Nephron (organoid): ENCODE measurements around the gene ALOXE3.

Experiments
- H3K27ac Mint-ChIP-seq, 3 experiments: 2 replicates each; pipeline ENCODE4 v1.8.0; 2020; ENCODE audit warnings: mixed read lengths in 3 of 3, mild to moderate bottlenecking in 2 of 3, moderate library complexity in 1 of 3
- H3K27me3 Mint-ChIP-seq: 2 replicates; pipeline ENCODE4 v1.8.0; 2021; ENCODE audit warnings: low read depth, mild to moderate bottlenecking, moderate library complexity, mixed read lengths
- H3K36me3 Mint-ChIP-seq: 2 replicates; pipeline ENCODE4 v1.8.0; 2020; ENCODE audit warnings: low read depth, mixed read lengths
- H3K4me1 Mint-ChIP-seq: 2 replicates; pipeline ENCODE4 v1.8.0; 2020; ENCODE audit warnings: mixed read lengths
- H3K4me3 Mint-ChIP-seq, 3 experiments: 2 replicates each; pipeline ENCODE4 v1.8.0; 2020; ENCODE audit warnings: mild to moderate bottlenecking in 3 of 3, mixed read lengths in 3 of 3, moderate library complexity in 2 of 3
- H3K9me3 Mint-ChIP-seq: 2 replicates; pipeline ENCODE4 v1.8.0; 2020; ENCODE audit warnings: mixed read lengths
- TF ChIP-seq, protein P1 (sequence below), 3 experiments: fragments of 200-600 bp; sonication (generic); IDR thresholded peaks; one replicate each; pipeline ENCODE4 v1.5.0; 2021; ENCODE audit warnings: antibody characterized with exemption in 3 of 3; ENCODE audit not compliant: unreplicated experiment in 3 of 3

The ALOXE3 gene

DNA sequence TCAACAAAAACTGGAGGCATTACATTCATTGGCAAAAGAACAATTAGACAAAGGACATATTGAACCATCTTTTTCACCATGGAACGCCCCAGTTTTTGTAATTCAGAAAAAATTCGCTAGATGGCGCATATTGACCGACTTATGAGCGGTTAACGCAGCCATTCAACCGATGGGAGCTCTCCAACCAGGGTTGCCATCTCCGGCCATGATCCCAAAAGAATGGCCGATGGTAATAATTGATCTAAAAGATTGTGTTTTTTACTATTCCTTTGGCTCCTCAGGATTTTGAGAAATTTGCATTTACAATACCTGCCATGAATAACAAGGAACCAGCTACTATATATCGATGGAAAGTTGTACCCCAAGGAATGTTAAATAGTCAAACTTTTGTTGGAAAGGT, 58.0 kb downstream of the ALOXE3 start:
- H3K4me3 Mint-ChIP-seq, result no peak overlapping the region
- peaks cover 83% of the 10 kb centered on the region for H3K27me3 Mint-ChIP-seq
- H3K36me3 Mint-ChIP-seq, result no peaks in the 10 kb centered on the region
- peaks cover 16% of the 10 kb centered on the region for H3K4me1 Mint-ChIP-seq
- TF ChIP-seq, protein P1, sequence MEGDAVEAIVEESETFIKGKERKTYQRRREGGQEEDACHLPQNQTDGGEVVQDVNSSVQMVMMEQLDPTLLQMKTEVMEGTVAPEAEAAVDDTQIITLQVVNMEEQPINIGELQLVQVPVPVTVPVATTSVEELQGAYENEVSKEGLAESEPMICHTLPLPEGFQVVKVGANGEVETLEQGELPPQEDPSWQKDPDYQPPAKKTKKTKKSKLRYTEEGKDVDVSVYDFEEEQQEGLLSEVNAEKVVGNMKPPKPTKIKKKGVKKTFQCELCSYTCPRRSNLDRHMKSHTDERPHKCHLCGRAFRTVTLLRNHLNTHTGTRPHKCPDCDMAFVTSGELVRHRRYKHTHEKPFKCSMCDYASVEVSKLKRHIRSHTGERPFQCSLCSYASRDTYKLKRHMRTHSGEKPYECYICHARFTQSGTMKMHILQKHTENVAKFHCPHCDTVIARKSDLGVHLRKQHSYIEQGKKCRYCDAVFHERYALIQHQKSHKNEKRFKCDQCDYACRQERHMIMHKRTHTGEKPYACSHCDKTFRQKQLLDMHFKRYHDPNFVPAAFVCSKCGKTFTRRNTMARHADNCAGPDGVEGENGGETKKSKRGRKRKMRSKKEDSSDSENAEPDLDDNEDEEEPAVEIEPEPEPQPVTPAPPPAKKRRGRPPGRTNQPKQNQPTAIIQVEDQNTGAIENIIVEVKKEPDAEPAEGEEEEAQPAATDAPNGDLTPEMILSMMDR (IDR thresholded peaks at IDR 0.05; ENCODE audit: unreplicated experiment in 3 of 3), result peak; percentile 75 to 83 (median 78)
- no peak overlapping the region for H3K27ac Mint-ChIP-seq
- no peaks in the 10 kb centered on the region for H3K9me3 Mint-ChIP-seq

DNA sequence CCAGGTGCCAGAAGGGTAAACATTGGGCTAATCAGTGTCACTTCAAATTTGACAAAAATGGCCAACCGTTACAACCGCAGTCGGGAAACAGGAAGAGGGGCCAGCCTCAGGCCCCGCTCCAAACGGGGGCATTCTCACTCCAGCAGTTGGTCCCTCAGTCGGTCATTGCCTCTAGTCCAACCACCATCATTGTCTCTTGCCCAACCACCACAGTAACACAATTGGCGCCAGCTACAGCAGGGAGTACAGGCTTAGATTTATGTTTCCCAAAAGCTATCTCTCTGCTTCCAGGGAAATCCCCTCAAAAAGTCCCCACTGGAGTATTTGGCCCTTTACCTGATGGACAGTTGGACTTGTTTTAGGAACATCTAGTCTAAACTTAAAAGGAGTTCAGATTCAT, 59.2 kb downstream of the ALOXE3 start:
- H3K27me3 Mint-ChIP-seq, result peaks cover 81% of the 10 kb centered on the region
- no peak overlapping the region for H3K4me3 Mint-ChIP-seq
- H3K36me3 Mint-ChIP-seq, result no peaks in the 10 kb centered on the region
- peaks cover 16% of the 10 kb centered on the region for H3K4me1 Mint-ChIP-seq
- no peaks in the 10 kb centered on the region for H3K9me3 Mint-ChIP-seq
- TF ChIP-seq, protein P1 (IDR thresholded peaks at IDR 0.05; ENCODE audit: unreplicated experiment in 3 of 3), result no peak
- H3K27ac Mint-ChIP-seq, result no peak overlapping the region

DNA sequence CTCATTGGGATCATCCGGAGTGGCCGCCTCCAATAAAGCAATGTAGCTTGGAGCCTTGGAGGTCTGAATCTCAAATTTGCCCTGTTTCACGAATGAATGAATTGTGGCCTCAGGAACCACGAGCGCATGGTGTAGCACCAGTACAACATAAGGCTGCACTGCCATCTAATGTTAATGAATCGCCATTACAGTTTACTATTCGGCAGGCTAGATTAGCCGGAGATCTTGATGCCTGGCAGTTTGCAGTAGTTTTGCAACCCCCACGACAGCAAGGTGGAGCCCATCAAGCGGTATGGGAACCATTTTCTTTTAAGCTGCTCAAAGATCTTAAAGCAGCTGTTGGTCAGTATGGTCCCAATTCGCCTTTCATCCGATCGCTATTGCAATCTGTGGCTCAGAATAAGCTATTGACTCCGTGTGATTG, 60.6 kb downstream of the ALOXE3 start:
- no peaks in the 10 kb centered on the region for H3K9me3 Mint-ChIP-seq
- peaks cover 72% of the 10 kb centered on the region for H3K27me3 Mint-ChIP-seq
- TF ChIP-seq, protein P1 (IDR thresholded peaks at IDR 0.05; ENCODE audit: unreplicated experiment in 3 of 3), result peak; percentile 65 to 81 (median 67)
- no peak overlapping the region for H3K27ac Mint-ChIP-seq
- H3K36me3 Mint-ChIP-seq, result no peaks in the 10 kb centered on the region
- H3K4me3 Mint-ChIP-seq, result no peak overlapping the region
- H3K4me1 Mint-ChIP-seq, result peaks cover 10% of the 10 kb centered on the region

DNA sequence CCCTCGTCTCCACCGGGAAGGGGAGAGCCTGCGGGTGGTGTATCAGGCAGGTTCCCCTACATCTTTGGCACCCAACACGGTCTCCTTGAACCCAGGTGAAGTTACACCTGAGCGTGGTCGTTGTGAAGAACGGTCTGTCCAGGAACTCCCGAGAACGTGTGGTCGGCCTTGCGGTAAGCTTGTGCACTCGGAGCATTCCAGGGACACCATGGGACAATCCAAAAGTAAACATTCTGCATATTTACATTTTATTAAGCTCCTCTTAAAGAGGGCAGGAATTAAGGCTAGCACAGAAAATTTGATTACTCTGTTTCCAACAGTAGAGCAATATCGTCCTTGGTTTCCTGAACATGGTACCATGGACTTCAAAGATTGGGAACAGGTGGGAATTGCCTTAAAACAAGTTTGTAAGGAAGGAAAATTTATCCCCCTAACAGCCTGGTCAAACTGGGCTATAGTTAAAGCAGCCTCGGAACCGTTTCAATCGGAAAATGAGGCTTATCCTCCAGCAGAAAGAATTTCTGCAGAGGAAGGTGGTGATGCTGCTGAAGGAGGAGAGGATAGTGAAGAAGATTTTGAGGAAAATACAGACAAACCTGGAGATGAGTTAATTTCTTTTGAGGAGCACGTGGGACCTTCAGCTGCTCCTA, 61.2 kb downstream of the ALOXE3 start:
- Mint-ChIP-seq H3K9me3 (no peaks in the 10 kb centered on the region), H3K36me3 (no peaks in the 10 kb centered on the region), H3K27ac (no peak overlapping the region), H3K4me3 (no peak overlapping the region), H3K27me3 (peaks cover 66% of the 10 kb centered on the region), H3K4me1 (peaks cover 4% of the 10 kb centered on the region)
- TF ChIP-seq, protein P1 (IDR thresholded peaks at IDR 0.05; ENCODE audit: unreplicated experiment in 3 of 3), result no peak

DNA sequence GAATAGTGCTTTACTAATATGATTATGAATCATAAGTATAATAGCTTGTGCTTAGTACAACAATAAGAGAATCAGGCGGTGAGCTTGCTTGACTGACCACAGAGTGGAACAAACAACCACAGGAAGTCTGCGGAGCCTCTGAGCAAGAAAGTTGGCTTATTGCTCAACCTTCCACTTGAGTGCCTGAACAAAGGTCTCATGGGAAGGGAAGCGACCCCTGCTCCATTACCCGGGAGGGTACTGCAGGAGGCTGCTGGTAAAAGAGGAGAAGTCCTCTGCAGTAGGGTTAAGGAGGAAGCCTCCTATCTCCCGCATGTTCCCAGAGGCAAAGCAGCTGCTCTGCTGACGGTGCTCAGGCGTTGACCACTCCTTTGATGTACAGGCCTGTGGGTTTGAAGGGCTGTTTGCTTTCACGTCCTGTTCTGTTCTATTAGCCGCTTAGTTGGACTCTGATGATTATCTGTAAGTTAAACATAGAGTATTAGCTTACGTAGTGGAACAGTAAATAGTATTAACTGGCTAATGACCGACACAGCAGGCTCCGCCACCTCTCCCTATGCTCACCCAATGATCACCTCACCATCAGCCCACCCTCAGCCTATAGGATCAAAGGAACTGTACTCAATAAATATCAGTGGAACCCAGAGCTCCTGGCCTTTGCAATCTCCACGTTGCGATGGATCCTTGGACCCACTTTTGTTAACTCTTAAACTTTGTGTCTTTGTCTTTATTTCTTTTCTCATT, 61.9 kb downstream of the ALOXE3 start:
- H3K4me3 Mint-ChIP-seq, result no peak overlapping the region
- H3K4me1 Mint-ChIP-seq, result no peaks in the 10 kb centered on the region
- H3K36me3 Mint-ChIP-seq, result no peaks in the 10 kb centered on the region
- no peak overlapping the region for H3K27ac Mint-ChIP-seq
- H3K27me3 Mint-ChIP-seq, result peaks cover 59% of the 10 kb centered on the region
- TF ChIP-seq, protein P1 (IDR thresholded peaks at IDR 0.05; ENCODE audit: unreplicated experiment in 3 of 3), result no peak
- H3K9me3 Mint-ChIP-seq, result no peaks in the 10 kb centered on the region
